Measurements from ENCODE around the gene SHFL.
A peak's percentile ranks its signal among the peaks of the same experiment; 100 is the strongest.

The SHFL gene

DNA sequence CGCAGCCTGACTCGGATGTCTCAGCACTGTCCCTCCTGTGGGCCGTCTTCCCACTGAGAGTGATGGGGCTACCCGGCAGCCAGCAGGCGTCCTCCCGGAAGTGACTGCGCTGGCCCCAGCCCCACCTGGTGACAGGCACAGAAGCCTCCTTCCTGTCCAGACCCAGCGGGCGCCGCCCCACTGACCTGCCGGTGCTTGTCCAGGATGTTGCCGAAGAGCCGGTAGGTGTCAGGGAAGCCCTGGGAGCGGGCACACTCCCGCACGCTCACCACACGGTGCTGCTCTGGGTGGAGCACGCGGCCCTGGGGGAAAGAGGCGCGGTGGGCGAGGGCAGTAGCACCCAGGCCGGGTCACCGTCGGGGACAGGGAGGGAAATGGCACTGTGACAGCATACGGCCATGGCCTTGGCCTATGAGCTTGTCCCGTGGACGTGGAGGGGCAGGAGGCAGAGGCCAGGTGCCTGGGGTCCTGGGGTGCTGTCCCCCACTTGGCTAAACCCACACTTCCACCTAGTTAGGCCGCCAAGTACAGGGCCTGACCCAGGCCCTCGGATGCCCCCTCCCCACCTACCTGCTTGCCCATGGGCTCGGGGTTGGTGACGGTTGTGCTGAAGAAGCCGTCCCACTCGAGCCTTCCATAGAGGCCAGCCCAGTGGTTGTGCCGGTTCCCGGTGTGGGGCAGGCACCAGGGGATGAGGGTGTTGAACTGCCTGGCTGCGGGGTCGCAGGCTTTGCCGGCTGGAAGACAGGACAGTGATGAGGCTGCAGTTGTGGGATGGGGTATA is 49.6 kb downstream of the SHFL start:
- DNase-seq = no peak

DNA sequence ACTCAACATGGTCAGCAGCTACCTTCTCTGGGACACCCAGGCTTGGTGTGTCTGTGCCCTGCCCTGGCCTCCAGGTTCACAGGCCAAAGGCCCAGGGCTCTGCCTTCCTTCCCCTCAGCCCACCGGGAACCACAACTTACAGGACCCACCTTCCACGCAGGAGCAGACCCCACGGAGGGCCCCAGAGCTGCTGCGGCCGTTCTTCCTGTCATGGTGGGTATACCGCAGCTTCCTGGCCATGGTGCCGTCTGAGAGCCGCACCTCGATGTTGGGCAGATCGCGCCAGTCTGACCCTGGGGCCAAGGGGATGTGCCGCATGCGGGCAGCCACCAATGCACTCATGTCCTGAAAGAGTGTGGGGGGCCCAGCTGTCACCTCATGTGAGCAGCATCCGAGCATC is 50.8 kb downstream of the SHFL start:
- DNase-seq = no peak

DNA sequence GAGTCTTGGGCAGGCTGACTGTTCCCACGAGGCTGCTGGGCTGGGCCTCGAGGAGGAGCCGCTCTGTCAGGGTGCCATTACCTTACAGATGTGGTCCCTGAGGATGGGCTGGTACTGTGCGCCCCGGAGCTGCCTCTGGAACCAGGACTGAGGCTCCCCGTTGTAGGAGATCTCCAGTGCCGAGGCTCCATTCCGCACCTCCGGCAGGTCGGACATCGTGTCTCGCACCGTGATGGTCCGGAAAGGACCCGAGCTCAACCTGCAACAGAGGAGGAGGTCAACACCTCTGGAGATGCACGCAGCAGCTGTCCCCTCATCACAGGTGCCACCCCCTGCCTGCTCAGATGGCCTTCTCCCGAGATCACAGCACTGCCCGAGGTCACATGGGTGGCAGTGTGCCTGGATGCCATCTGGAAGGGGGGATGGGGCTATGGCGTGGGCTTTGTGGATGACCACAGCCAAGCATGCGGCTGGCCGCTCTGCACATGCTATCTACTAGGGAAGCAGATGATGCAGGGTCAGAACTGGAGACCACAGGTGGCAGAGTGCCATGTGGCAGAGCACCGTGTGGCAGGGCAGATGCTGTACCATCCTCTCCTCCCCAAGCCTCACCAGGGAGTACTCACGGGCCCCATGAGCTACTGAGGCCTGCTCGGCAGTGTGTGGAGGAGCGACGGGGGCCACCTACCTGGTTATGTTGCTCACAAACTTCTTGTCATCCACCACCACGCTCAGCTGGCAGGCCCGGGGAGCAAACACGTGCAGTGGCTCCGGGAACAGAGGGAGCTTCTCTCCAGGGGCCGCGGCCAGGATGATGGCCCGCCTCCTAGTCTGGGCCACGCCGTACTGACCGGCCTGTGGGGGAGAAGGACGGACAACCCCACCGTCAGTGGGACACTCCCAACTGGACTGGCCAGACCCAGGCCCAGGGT is 51.9 kb downstream of the SHFL start:
- DNase-seq = peak in 1 of 2 donors; percentile 54

DNA sequence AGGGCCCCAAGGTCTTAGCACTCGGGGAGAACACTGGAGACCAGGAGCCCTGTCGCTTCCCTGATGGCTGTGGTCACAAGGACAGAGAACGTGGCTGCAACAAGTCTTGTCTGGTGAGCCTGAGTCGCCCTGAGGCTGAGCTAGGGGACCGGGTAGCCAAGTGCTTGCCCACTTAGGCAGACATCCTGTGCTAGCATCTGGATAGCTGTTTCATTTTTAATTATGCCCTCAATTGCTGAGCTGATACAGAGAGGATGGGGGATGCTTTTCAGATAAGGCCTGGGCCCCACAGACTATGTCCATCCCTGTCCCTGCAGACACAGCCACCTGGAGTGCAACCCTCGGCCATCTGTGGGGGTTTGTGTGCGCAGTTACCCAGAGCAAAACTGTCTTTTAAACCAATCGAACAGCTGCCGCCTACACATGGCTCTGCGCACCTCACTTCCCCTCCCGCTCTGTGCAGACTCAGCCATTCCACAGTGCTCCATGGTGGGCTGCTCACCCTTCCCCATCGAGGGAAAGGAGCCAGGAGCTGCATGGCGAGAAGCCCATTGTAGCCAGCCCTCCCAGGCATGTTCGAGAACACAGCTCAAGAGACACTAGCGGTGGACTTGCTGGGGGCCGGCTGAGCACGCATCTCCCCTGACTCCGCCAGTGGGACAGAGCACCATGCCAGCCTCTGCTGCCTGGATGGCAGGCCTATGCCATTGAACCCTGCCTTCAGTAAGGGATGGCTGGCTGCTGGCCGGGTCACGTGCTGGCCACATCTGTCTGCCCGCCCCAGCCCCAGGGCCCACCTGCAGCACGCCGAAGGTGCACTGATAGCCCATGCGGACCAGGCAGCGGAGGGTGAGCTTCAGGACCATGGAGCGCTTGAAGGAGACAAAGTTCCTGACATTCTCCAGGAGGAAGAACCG is 53.0 kb downstream of the SHFL start:
- no peak for DNase-seq

DNA sequence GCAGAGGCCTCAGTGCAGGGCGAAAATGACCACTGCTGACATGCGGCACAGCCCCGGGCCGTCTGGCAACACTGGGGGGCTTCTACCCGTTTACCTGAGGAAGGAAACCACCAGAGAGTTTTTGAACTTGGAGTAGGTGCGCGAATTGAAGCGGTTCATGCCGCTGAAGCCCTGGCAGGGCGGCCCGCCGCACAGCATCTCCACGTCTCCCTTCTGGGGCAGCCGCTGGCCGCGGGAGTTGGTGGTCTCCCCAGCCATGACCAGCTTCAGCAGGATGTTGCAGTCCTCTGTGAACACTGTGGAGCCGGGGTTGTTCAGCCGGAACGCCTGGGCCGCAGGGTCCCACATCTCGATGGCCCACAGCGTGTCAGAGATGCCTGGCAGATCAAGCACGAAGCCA is 53.8 kb downstream of the SHFL start:
- no peak for DNase-seq

DNA sequence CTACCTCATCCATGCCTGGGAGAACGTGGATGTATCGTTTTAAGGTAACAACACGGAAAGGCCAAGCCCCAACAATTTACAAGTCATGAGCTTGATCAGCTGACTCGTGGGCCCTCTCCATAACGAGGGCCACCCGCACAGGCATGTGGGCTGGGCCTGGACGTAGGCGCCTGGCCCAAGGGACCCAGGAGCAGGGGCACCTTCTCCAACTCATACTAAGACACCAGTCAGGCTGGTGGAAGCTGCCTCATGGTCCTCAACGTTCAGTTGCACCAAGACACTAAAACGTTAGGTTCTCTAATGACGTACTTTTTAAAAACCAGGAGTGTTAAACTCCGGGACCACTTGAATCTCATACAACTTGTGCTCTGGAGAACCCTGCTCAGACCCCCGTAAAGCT is 55.4 kb downstream of the SHFL start:
- DNase-seq = no peak

DNA sequence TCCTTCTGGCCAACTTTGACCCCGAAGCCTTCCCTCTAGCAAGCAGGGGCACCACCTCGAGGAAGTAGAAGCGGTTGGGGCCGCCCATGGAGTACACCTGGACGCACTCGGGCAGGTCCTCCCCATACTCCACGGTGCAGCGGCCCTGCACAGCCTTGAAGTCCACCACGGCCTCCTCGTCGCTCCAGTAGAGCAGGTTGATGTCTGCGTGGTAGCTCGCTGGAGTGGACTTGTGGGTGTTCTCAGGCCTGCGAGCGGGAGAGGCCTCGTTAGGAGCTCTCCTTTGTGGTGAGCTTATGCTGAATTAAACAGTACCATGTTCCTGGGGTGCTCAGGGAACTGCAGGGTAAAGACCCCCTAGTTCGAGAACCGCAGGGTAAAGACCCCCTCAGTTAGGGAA is 55.9 kb downstream of the SHFL start:
- DNase-seq = no peak
